ENCODE measurements around the gene USP38. TPM values are rescaled to one million over a fixed set of nuclear protein-coding genes. Genes with fewer than 3 reads are reported as not detected.
"Not testable (repeated sequence)": the region's sequence is repeated elsewhere in the genome, so short reads cannot be mapped to it uniquely, and the experiment has no call there.

Gene USP38
- total RNA-seq, 1 donor from 2014 or later = 19.1 TPM

DNA sequence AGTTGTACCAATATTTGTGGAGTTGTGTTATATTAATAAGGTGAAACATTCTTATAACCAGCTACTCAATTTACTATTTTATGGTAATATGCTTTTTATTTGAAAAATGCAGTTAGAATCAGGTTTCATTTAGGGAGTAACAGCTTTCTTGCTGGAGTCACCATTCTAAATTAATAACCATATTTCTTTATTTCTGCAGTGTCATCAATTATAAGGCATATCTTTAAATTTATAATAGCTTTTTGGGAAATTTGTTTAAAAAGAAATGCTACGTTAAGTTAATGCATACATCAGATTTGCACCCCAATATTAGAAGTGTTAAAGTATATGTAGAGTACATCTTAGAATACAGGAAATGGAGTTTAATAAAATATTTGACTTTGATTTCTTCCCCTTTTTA is 18.9 kb downstream of the USP38 start:
- DNase-seq (ENCODE audit: low read depth, low spot score) = no peak

DNA sequence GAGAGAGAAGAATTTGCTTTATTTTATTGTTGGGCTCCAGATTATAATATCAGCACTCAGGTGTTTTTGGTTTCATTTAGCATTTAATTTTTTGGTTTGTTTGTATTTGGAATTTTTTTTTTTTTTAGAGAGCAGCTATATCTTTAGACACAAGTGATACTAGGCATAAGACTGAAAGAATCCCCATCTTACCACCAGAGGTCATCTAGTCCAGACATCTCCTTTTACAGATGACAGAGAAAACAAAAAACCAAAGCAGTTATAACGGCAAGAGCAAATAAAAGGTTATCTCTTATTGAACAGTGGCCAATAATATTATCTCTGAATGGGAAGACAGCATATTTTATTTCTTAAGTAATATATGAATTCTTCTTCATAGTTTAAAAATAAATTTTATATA is 22.8 kb downstream of the USP38 start:
- DNase-seq (ENCODE audit: low read depth, low spot score) = no peak

DNA sequence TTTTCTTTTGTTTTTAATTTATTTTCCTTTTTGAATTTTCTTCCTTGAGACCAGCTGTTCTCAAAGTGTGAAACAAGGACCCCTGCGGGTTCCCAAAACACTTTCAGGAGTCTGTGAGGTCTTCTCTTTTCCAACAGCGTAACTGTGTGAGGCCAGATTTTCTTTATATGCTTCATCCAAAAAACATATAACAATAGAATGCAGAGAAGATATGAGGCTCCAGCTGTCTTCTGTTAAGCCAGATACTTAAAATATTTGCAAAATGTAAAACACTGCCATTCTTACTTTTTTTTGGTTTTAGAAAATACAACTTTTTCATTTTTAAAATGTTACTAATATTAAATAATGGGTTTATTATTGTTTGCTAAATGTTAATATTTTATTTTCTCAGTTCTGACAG is 27.8 kb downstream of the USP38 start:
- DNase-seq (ENCODE audit: low read depth, low spot score) = no peak

DNA sequence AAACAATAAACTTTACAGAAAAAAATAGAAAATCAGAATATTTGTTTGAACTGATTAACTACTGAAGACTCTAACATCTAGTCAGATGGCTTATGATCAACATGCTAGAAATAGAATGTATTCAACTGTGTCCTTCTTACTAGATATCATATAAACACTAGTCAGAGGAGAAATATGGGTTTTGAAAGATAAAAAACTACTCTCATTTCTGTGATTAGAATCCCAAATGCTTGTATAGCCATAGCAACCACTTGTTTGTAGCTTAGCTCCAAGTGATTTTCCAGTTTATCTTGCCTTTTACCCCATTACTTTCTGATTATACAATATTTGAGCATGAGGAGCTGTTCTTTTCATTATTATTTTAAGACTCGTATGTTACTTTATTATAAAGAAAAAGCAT is 31.2 kb downstream of the USP38 start:
- no peak for DNase-seq (ENCODE audit: low read depth, low spot score)

DNA sequence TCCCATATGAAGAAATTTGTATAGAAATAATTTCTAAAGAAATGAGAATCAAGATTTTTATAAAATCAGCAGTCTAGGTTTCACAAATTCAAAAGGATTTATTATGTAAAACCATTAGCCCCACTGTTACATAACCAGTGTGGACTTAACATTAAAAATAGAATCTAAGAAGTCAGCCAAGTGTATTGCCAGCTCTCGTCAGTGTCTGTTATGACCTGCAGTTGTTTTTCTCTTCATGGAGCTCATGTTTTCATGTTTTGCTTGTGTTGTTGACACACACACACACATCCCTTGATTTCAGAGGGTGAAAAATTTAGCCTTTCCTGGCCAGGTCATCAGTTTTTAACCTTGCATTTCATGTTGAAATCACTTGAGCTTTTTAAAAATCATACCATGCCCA is 39.5 kb downstream of the USP38 start:
- no peak for DNase-seq (ENCODE audit: low read depth, low spot score)

DNA sequence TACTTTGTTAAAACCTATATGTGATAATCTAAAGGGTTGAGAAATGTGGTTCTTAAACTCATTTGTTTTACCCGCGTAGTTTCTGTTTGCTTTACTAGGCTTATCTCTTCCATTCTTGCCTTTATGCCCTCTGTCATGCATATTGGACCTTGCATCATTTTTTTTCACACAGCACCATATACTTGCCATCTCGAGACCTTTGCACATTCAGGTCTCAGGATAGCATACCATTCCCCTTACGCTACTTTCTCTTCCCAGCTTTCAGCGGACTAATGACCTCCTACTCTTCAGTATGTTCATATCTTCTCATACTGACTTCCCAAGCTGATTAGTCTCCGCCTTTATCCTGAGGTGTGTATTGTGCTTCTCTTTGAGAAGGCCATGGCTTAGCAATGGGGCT is 40.5 kb downstream of the USP38 start:
- DNase-seq (ENCODE audit: low read depth, low spot score) = no peak

DNA sequence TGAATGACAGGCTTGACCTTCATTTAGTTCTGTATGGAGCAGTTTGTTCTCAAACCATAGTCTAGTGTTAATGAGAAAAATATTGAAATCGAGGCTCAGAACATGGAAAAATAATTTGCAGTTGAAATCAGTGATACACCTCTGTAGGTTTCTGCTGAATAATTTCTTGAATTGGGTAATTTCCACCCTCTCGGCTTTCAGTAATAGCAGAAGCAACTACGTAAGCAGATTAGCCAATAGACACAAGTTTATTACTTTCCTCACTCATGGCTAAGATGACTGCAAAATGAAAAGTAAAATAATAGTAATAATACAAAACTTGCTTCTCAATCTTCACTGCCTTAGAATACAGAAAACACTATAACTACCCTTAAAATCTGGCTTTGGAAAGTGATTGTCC is 46.0 kb downstream of the USP38 start:
- DNase-seq (ENCODE audit: low read depth, low spot score) = no peak

DNA sequence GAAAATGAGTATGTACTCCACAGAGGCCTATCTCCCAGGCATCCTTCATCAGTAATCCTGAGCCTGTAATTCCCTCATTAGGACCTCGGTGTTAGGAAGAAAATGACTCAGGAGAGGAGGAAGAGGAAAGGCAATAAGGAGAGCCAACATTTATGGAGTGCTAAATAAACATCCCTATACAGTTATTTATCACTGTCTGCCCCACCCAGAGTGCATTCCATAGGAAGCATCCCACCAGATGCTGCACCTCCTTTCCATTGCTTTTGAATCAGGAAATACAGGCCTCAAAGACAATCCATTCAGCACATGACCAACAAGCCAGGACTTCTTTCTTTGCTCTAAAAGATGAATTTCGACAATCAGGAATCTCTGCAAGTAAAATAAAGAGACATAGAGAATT is 47.6 kb downstream of the USP38 start:
- DNase-seq (ENCODE audit: low read depth, low spot score) = no peak

DNA sequence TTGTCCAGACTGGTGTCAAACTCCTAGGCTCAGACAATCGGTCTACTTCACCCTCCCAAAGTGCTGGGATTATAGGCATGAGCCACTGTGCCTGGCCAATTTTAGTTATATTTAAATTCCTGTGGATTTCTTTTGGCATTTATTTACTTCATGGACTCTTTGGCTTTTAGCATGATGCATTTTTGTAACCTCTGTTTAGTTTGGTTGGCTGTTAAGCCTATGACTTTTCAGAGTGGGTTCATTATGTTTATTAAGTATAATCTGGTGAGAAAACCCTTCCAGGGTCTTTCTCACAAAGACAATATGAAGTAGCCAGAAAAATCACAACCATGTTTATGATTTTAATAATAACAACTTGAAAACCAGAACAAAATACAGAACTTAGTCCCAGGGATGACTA is 49.4 kb downstream of the USP38 start:
- DNase-seq (ENCODE audit: low read depth, low spot score) = no peak

DNA sequence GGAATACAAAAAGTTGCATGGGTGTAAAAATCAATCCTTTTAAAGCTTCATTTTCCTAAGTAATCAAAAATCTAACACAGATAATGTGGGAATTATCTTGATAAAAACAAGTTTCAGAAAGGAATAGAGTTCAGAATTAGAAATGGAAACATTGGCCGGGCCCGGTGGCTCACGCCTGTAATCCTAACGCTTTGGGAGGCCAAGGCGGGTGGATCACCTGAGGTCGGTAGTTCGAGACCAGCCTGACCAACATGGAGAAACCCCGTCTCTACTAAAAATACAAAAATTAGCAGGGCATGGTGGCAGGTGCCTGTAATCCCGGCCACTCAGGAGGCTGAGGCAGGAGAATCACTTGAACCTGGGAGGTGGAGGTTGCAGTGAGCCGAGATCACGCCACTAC is 52.5 kb downstream of the USP38 start:
- not testable (repeated sequence) for DNase-seq (ENCODE audit: low read depth, low spot score)

DNA sequence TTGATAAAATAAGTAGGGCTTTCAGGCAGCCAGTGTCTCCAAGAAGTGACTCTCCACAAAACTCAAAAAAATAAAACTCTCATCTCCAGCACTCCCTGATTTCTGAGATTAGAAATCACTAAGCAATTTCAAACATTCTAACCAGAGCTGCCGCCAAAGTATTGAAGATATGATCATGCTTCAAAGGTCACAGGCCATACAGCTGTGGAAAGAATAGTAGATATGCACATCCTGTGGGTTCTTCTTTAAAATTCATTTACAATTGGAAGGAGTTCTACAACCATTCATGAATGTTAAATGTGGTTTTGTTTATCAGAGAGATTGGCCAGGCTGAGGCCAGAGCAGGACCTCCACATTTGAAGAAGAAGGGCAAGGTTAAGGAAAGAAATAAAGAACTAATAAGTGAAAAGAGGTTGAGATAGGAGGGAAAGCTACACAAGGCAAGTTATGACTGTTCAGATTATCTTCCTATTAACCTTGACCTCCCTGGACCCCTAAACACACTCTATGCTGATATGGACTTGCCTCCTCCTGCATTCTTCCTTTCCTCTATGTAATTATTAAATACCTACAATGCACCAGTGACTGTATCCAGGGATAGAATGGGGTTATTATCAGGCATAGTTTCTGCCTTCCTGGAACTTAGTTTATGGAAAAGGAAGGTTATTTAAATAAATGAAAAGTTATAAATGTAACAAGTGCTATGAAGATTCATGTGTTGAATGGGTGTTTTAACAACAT is 56.4 kb downstream of the USP38 start:
- no peak for DNase-seq (ENCODE audit: low read depth, low spot score)

DNA sequence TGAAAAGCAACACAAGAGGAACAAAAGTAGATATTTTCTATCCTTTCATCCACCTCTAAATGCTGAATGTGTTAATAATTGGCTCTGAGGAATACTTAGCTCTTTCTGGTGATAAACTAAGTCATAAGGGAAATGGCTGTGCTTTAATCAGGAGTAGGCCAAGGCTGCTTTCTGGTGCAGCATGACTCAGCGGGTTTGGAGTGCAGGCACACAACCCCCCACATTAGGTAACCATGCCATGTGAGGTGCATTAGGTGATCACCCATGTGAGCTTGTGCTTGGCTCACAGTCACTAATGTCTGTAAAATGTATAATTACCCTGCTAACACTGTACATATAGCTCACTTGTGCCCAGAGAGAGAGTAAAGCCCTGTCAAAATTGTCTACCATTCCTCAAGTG is 57.2 kb downstream of the USP38 start:
- DNase-seq (ENCODE audit: low read depth, low spot score) = no peak

DNA sequence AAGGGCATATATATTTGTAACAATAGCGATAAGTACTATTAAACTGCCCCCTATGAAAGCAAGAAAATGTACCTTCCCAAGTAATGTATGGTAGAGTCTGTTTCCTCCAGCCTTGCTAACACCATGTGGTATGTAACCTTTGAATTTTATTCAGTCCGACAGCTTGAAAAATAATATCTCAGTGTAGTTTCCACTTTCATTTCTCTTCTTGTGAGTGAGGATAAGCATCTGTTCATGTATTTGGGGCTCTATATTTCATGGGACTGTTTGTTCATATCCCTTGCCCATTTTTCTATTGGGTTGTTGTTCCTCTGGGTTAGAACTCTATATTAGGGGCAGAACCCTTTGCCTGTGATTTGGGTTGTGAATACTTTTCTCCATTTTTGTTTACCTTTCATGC is 58.3 kb downstream of the USP38 start:
- no peak for DNase-seq (ENCODE audit: low read depth, low spot score)

DNA sequence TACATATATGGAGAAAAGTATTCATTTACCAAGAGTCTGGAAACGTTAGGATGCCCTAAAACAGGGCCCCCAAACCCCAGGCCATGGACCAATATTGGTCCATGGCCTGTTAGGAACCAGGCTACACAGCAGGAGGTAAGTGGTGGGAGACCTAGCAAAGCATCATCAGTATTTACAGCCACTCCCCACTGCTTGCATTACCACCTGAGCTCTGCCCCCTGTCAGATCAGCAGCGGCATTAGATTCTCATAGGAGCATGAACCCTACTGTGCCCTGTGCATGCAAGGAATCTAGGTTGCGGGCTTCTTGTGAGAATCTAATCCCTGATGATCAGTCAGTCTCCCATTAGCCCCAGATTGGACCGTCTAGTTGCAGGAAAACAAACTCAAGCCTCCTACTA is 62.3 kb downstream of the USP38 start:
- DNase-seq (ENCODE audit: low read depth, low spot score) = no peak

DNA sequence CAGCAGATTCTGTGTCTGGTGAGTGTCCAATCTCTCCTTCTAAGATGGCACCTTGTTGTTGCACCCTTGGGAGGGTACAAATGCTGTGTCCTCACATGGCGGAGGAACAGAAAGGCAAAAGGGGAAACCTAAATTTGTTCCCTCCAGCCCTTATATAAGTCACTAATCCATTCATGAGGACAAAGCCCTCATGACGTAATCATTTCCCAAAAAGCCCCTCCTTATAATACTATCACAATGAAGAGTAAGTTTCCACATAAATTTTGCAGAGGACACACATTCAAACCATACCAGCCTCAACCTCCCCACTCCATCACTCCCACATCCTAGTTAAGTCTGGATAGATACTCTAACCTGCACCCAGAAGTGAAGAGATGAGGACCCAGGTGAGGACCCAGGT is 63.1 kb downstream of the USP38 start:
- no peak for DNase-seq (ENCODE audit: low read depth, low spot score)

DNA sequence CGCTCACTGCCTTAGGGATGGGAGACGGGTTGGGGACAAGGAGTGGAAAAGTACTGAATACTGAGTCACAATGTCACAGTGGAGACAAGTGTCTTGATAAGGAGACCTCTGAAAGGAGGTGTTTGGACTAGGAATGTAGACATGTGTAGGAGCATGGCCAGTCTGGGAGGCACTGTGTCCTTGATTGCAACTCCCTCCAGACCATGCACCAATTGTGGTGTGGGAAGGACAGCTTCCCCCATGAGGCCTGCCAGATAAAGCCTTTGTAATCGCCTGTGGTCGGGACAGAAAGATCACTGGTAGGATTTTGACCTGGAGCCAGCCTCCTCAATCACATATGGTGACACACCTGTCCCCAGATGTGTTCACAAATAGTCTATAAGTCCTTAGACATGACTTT is 64.1 kb downstream of the USP38 start:
- no peak for DNase-seq (ENCODE audit: low read depth, low spot score)

DNA sequence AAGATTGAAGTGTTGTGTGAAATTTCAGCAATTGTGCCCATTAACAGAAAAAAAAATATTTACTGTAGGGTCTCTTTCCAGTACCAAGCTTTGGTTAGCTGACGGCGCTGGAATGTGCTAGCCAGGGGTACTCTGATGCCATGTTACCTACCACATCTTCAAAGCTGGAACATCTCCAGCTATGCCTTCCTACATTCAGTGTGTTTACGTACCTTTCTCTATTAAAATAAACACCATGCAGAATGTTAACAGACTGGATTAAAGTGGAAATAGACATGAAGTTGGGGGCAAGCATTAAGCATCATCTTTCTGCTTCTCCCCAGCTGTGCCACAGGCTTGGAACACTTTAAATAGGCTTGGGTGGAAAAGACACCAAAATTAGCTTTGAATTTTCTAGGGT is 65.9 kb downstream of the USP38 start:
- DNase-seq (ENCODE audit: low read depth, low spot score) = no peak

DNA sequence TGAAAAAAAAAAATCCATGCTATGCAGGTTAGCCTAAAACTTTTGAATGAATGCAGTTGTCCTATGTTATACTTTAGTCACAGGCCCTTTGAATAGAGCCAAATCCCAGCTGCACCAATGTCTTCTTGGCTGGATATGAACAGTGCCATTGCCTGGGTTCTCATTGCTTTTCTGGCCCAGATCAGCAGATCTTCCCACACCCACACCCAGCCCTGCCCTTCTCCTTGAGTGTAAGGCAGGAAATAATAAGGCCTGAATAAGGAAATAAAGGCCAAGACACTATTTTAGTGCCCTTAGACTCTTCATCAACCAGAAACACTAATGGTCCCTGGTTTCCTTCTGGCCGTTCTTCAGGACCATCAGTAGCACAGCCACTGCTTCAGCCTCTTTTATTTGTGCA is 66.6 kb downstream of the USP38 start:
- no peak for DNase-seq (ENCODE audit: low read depth, low spot score)

DNA sequence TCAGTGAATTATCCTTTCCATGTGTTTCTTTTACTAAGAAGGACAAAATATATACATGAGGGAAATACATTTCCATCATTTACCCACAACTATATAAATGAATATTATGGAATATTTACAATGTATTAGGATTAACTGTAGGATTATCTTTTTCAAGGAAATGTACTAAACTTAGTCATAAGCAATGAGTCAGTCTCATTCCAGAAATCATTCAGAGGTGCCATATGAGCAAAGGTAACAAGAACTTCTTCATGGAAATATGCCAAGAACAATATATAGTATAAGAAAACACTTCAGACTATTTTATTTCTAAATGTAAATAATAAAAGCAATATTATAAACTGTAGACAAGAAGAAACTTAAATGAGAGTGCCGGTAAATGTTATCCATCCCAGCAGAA is 67.1 kb downstream of the USP38 start:
- DNase-seq (ENCODE audit: low read depth, low spot score) = no peak

DNA sequence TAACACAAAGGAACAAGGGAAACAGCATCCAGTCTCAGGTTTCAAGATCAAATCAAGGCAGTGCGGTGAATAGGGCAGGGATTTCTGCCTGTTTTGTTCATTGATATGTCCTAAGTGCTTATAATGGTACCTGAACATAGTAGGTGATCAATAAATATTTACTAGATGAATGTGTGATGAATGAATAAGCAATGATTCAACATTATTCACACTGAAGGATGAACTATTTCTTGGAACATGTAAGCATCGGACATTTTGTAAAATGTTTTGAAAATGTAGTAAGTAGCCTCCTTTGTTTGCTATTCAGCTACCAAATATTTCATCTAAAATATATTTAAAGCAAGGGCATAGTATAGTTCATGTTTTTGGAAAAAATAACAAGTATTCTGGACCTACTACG is 67.8 kb downstream of the USP38 start:
- no peak for DNase-seq (ENCODE audit: low read depth, low spot score)

DNA sequence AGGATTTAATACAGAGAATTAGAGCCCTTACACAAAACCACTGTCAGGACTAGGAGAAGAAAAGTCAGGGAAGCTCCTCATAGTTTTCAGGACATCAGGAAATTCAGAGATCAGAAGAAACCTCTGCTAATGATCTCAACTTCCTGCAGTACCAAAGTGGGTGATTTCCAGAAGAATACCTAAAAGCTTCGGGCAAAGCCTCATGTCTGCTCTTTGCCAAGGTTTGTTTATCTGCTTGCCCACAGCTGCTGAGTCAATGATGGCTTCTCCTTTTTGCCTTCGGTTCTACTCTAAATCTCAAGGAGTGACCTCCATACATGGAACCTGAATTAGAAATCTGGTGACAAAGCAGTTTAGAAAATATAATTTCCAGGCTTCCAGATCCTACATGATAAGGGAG is 68.4 kb downstream of the USP38 start:
- no peak for DNase-seq (ENCODE audit: low read depth, low spot score)

DNA sequence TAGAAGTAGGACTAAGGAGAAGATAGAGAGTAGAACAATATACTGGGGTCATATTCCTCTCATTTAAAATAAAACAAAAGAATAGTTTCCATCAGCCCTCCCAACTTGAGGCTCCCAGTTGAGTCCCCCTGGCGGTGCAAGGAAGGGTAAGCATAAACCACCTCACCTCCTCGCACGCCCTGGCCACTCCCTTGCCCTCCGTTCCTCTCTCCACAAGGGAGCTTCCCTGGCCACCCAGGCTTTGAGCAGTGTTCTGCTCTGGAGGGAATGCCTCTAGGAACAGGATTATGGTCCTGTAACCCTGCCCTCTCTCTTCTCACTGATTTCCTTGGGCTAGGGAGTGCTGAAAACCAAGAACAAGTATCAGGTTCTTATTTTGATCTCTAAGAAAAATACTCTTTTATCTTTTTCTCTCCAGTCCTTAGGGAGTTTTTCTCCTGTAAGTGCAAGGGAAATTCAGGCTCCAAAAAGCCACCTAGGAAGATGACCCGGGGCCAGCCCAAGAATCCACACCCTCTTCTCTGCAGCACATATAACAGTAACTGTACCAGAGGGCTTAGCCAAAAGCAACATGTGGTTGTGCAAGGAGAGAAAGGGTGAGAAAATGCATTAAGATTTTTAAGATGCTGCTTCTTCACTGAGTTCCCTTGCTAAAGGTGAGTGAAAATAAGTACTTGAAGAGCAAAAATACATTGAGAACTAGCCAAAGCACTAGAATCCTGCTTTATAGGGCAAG is 69.9 kb downstream of the USP38 start:
- DNase-seq (ENCODE audit: low read depth, low spot score) = no peak

DNA sequence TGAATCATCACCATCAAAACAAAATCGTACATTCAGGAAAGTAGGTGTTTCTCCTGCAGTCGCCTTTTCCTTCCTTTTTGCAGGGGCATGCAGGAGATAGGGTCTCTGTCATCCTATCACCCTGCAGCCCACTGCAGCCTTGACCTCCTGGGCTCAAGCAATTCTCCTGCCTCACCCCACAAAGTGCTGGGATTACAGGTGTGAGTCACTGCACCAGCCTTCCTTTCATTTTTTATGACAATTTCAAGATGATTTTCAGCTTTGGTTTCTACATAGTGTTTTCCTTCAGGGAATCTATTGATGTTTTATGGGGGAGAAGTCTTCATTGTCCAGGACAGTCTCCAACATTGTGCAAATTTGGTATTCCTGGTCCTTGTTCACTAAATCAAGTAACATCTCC is 71.7 kb downstream of the USP38 start:
- DNase-seq (ENCODE audit: low read depth, low spot score) = no peak

Measured in pulmonary artery endothelial cell (primary cell).